Sciatic nerve (tissue), 1 donor: ENCODE data around the gene FAAH2. TPM values are rescaled to one million over a fixed set of nuclear protein-coding genes. Genes with fewer than 3 reads are reported as not detected.

Experiments used
- total RNA-seq: library from RNA; stranded (reverse); fragmentation: NEBNext Ultra II Directional; extraction: Animal tissue kit (Norgen Biotek cat#: 25700); gene quantifications from one replicate; pipeline ENCODE4 v1.2.1, GENCODE V29; 2021
- donor health status: DM: no; HTN: no; CAD: no.

The FAAH2 gene
- total RNA-seq, 1 donor from 2014 or later = 1.4 TPM

Other genes starting within 250 kb of the FAAH2 start
- gene SPIN2B, start 165.2 kb upstream of the FAAH2 start, total RNA-seq = 16.4 TPM
- 2.1 TPM for gene SPIN2A, start 149.3 kb upstream of the FAAH2 start, total RNA-seq